ENCODE data around the gene INPP5K.
A peak's percentile ranks its signal among the peaks of the same experiment; 100 is the strongest.

Gene INPP5K

DNA sequence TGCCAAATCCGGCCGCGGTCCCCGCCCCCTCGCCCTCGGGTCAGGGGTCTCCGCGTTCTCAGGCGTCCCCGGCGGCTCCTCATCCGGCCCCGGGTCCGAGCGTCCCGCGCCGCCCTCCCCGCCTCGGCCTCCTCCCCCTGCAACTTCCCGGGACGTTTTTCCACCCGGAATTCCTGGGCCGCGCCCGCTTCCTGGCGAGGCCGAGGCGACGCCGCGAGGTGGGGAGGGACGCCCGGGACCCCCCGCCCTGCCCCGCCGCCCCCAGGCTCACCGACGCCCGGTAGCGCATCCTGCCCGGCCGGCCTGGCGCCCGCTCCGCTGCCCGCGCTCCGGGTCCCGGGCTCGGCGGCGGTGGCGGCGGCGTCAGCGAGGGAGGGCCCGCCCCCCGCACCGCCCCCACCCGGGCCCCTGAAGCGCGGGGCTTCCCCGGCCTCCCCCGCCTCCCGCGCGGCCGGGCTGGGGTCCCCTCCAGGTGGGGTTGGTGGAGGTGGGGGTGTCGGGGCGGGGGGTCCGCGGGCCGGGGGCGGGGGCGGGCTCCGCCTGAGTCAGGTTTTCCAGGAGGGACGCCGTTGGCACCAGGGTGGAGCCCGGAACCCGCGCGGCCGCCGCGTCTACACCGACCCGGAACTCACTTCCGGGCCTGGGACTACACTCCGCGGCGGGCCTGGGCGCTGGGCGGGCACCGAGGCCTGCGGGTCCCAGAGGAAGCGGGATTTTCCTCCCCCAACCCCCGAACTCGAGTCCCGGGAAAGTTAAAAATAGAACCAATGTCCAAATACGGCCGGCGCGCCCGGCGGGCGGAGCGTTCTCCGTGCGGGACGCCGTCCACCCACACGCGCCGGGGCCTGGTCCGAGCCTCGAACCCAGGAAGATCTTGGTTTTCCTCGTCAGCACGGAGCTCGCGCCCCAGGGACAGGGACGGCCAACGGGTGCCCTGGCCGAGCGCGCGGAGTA lies 30.7 kb downstream of the INPP5K start:
- DNase-seq (ENCODE audit: low spot score): peak; percentile 25

GRCh38 chr17:1484676-1485422 lies 31.6 kb downstream of the INPP5K start:
- no peak for DNase-seq (ENCODE audit: low spot score)

DNA sequence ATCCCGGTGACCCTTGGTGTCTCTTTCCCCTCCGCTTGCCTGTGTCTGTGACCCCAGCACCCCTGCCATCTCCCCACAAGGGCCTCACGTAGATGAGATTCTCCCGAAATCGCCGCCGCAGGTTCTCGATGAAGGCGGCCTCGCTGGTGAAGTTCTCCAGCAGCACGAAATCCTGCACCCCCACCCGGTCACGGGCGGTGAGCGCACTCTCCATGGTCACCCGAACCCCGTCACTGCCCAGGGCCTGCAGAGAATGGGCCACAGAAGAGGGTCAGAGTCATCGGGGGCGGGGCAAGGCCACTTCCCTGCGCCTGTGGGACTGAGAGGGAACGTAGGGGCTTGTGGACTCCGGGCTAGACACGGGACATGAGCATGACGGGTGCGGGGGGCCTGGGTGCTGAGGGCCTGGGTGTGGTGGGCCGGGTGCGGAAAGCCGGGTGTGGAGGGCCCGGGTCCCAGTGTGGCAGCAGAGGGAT lies 32.3 kb downstream of the INPP5K start:
- no peak for DNase-seq (ENCODE audit: low spot score)

DNA sequence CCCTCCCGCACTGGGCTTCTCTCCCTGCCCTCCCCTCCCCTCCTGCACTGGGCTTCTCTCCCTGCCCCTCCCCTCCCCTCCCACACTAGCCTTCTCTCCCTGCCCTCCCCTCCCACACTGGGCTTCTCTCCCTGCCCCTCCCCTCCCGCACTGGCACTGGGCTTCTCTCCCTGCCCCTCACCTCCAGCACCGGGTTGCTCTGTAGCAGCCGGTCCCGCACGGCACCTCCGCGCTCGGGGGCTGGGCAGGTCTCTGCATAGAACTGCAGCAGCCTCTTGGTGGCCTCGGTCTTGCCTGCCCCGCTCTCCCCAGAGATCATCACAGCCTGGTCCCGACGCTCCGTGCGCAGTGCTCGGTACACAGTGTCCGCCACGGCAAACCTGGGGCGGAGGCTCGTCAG lies 33.7 kb downstream of the INPP5K start:
- DNase-seq (ENCODE audit: low spot score): no peak

DNA sequence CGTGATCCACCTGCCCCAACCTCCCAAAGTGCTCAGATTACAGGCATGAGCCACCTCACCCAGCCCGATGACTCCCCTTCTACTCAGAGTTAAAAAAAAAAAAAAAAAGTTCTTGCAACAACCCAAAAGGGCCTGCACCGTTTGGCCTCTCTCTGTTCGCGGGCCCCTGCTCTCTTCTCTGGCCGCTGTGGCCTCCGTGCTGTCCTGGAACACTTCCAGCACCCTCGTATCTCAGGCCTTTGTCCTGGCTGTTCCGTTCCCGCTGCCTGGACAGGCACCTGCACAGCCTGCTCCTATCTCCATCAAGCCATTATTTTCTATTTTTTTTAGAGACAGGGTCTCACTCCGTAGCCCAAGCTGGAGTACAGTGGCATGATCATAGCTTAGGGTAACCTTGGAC lies 34.7 kb downstream of the INPP5K start:
- DNase-seq (ENCODE audit: low spot score): no peak

DNA sequence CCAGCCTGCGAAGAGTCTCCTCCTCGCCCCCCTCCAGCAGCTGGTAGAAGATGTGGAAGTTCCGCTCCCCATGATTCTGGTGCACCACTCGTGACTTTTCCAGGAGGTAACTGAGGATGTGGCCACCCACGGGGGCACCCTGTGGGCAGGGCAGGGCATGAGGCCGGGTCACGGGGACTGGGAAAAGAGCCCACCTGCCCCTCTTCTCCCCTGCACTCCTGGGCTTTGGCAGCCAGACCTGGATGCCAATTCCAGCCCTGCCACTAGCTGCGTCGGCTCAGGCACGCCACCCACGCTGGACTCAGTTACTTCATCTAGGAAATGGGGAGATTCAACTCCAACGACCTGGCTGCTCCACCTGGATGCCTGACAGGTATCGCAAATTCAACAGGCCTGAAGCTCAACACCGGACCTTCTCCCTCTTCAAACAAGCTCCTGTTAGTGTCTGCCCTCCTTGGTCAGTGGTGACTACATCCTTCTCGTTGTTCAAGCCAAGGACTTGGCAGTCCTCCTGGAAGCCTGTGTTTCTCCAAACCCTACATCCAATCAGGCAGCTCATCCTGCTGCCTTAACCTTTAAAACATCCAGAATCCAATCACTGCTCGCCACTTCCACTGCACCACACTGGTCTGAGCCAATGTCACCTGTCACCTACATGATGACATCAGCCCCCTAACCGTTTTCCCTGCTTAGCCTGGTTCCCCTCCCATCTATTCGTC lies 35.5 kb downstream of the INPP5K start:
- DNase-seq (ENCODE audit: low spot score): no peak

GRCh38 chr17:1478418-1478817 lies 38.0 kb downstream of the INPP5K start:
- DNase-seq (ENCODE audit: low spot score): no peak

- DNase-seq (ENCODE audit: low spot score): no peak
Observed at GRCh38 chr17:1475321-1475854, 41.0 kb downstream of the INPP5K start.

GRCh38 chr17:1474402-1475189 lies 41.8 kb downstream of the INPP5K start:
- no peak for DNase-seq (ENCODE audit: low spot score)

DNA sequence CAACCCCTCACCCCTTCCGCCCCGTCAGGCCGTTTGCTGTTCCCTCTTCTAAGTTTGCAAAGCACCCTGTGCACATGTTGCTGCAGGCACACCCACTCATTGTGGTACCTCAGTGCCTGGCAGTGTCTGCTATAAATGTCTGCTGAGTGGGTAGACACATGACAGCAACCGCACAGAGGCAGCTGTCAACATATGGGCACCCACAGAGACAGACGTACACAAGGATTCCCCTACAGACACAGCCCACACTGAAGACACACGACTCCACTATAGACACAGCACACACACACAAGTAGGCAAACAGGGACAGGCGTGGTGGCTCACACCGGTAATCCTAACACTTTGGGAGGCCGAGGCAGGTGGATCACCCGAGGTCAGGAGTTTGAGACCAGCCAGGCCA lies 42.6 kb downstream of the INPP5K start:
- no peak for DNase-seq (ENCODE audit: low spot score)

- no peak for DNase-seq (ENCODE audit: low spot score)
Observed at GRCh38 chr17:1473170-1473569, 43.2 kb downstream of the INPP5K start.

GRCh38 chr17:1471911-1472821 lies 44.2 kb downstream of the INPP5K start:
- no peak for DNase-seq (ENCODE audit: low spot score)

DNA sequence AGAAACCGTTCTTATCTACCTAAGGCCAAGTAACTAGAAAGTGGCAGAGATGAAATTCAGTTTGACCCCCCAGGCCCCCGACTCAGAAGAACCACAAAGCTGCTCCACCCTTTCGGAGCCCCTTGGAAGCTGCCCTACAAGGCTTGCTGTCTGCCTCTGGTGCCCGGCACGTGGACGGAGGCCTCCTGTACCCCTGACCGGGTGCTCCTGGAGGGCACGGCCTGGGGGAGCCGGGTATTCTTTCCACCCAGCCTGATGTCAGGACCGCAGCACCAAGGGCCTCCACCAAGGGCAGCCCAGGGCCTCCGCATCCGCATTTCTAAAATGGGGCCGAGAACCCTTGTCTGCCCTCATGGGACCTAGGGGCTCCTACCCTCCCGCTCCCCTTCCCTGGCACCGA lies 44.9 kb downstream of the INPP5K start:
- DNase-seq (ENCODE audit: low spot score): no peak

GRCh38 chr17:1470755-1471462 lies 45.5 kb downstream of the INPP5K start:
- DNase-seq (ENCODE audit: low spot score): no peak

DNA sequence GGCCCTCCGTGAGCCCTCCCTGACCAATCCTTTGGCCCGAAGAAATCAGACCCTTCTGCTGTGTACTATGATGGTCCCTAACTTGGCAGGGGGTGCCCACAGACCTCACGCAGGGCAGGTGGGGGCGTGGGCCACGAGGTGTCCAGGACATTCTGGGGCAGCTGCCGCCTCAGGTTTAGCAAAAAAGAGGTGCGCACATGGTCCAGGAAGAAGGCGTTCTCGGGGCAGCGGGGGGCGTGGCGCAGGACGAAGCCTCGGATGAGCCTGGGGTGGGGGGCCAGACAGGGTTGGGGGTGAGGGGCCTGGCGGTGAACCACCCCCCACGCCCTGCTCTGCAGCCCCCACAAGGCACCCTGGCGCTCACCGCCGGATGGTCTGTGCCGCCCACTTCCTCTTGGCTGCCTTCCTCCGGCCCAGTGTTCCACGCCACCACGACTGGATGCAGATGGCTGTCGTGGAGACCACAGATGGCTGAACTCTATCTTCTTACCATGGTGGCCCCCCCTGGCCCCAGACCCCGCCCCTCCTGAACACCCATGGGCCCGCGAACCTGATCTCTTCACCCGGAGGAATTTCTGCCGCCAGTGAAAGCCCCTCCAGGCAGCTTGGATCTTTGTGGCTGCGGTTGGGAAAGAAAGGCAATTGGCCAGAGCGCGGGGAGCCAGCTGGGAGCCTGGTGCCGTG lies 46.2 kb downstream of the INPP5K start:
- DNase-seq (ENCODE audit: low spot score): no peak

- DNase-seq (ENCODE audit: low spot score): no peak
Observed at GRCh38 chr17:1469231-1469852, 47.1 kb downstream of the INPP5K start.

DNA sequence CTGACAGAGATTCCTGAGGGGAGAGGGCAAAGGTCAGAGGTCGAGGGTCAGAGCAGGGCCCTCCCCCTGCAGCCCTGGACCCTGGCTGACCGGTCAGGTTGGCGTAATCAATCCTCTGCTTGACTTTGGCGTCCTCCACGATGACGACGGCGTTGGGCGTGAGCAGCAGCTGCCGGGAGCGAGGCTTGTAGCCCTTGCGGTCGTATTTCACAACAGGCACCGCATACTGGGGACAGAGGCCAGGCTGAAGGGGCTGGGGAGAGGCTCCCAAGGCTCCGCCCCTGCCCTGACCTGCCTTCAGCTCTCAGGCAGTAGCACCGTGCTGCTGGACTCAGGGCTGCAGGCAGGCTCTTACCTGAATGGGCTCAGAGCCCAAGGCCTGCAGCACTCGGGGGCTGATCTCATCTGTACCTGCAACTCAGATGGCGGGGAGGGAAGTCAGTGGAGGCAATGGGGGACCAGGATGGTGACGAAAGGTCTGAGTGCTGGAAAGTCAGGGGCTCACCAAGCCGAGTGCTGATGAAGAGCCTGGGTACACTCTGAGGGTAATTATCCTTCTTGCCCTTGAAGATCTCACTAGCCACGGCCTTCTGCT lies 48.4 kb downstream of the INPP5K start:
- no peak for DNase-seq (ENCODE audit: low spot score)

DNA sequence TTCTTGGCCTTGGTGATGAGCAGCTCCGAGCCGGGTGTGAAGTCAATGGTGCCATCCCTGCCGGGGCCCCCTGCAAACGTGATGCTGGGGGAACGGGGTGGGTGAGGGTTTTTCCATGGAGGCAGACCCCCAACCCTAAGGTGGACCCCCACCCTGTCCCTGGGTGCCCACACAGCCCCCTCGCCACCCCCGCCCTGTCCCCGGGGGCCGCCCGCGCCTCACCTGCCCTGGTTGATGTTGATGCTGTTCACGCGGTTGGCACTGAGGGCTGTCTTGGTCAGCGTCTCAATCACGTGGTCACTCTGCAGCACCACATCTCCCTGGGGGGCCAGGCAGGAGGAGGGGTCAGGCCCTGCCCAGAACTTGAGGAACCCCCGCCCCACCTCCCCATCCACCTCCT lies 49.2 kb downstream of the INPP5K start:
- no peak for DNase-seq (ENCODE audit: low spot score)

Data from LoVo (cell line).